Fibroblast of lung (primary cell): ENCODE measurements around the gene ZBTB16. TPM values are rescaled to one million over a fixed set of nuclear protein-coding genes. Genes with fewer than 3 reads are reported as not detected.
A peak's percentile ranks its signal among the peaks of the same experiment; 100 is the strongest.

ENCODE experiments used
- DNase-seq, 2 donors: peaks; one replicate each; pipeline versions ENCODE4 v3.0.0 to v3.0.0-alpha.2; 2010; ENCODE audit warnings: low read depth in 2 of 2
- H2AFZ ChIP-seq: 2 replicates; pipeline ENCODE4 v1.5.1; 2012; ENCODE audit warnings: low read length, control low read depth, inconsistent platforms
- H3K27ac ChIP-seq: 2 replicates; pipeline ENCODE4 v1.5.1; 2011; ENCODE audit warnings: low read length, control low read depth; ENCODE audit not compliant: insufficient read depth
- H3K27me3 ChIP-seq: 2 replicates; pipeline ENCODE4 v1.5.1; 2011; ENCODE audit warnings: mild to moderate bottlenecking, low read length; ENCODE audit not compliant: control insufficient read depth, insufficient read depth
- H3K36me3 ChIP-seq: 2 replicates; pipeline ENCODE4 v1.5.1; 2011; ENCODE audit warnings: low read length; ENCODE audit not compliant: control insufficient read depth, insufficient read depth
- H3K4me1 ChIP-seq: 2 replicates; pipeline ENCODE4 v1.5.1; 2011; ENCODE audit warnings: low read length; ENCODE audit not compliant: control insufficient read depth, insufficient read depth; ENCODE audit errors: extremely low read depth
- H3K4me2 ChIP-seq: 2 replicates; pipeline ENCODE4 v1.5.1; 2011; ENCODE audit warnings: low read length, control low read depth; ENCODE audit not compliant: insufficient read depth; ENCODE audit errors: extremely low read depth
- H3K4me3 ChIP-seq, 4 experiments: fragments of 200-600 bp in 1 of 4; sonication (generic) in 1 of 4; replicated peaks in 1 of 4; 2 replicates each; pipeline ENCODE4 v1.5.1; 2011 to 2016; ENCODE audit warnings: low read length in 4 of 4, low read depth in 3 of 4, mild to moderate bottlenecking in 3 of 4, control low read depth in 2 of 4, inconsistent platforms in 1 of 4, mixed read lengths in 1 of 4; ENCODE audit not compliant: insufficient read depth in 1 of 4; ENCODE audit errors: control extremely low read depth in 1 of 4
- H3K79me2 ChIP-seq: 2 replicates; pipeline ENCODE4 v1.5.1; 2012; ENCODE audit warnings: mild to moderate bottlenecking, low read length, inconsistent platforms; ENCODE audit not compliant: control insufficient read depth, insufficient read depth
- H3K9ac ChIP-seq: 2 replicates; pipeline ENCODE4 v1.5.1; 2011; ENCODE audit warnings: mild to moderate bottlenecking, low read length, control low read depth; ENCODE audit not compliant: insufficient read depth
- H3K9me3 ChIP-seq: 2 replicates; pipeline ENCODE4 v1.5.1; 2012; ENCODE audit warnings: low read depth, low read length; ENCODE audit not compliant: control insufficient read depth, insufficient read depth
- H4K20me1 ChIP-seq: 2 replicates; pipeline ENCODE4 v1.5.1; 2011; ENCODE audit warnings: low read length; ENCODE audit not compliant: control insufficient read depth, insufficient read depth; ENCODE audit errors: extremely low read depth
- EZH2 ChIP-seq: IDR thresholded peaks from 2 replicates; pipeline ENCODE4 v1.5.1; 2012; ENCODE audit warnings: low read length, control low read depth, mild to moderate bottlenecking; ENCODE audit errors: missing control alignments
- polyA plus RNA-seq, 2 donors: library from polyadenylated mRNA; depleted of rRNA in 1 of 2; stranded (reverse) in 1 of 2; unstranded in 1 of 2; fragments of >200 nt; gene quantifications; 2 replicates each; pipeline ENCODE4 v1.2.1, GENCODE V29; 2011 to 2012; ENCODE audit warnings: missing spikeins in 1 of 2
- total RNA-seq: library from RNA; depleted of rRNA; stranded (reverse); fragments of >200 nt; gene quantifications from 2 replicates; pipeline ENCODE4 v1.2.1, GENCODE V29; 2014
- TF ChIP-seq, protein P1 (sequence below), 2 donors: IDR thresholded peaks in 1 of 2; conservative IDR thresholded peaks in 1 of 2; 1 replicate in 1 of 2; 2 replicates in 1 of 2; pipeline ENCODE4 v1.5.1; 2011 to 2012; ENCODE audit warnings: low read length in 2 of 2, control low read depth in 1 of 2, inconsistent platforms in 1 of 2, low read depth in 1 of 2, mild to moderate bottlenecking in 1 of 2

The ZBTB16 gene
- total and polyA plus RNA-seq, 2 donors (not counting 1 experiment from before 2014, with no cell fraction given) = not detected

DNA sequence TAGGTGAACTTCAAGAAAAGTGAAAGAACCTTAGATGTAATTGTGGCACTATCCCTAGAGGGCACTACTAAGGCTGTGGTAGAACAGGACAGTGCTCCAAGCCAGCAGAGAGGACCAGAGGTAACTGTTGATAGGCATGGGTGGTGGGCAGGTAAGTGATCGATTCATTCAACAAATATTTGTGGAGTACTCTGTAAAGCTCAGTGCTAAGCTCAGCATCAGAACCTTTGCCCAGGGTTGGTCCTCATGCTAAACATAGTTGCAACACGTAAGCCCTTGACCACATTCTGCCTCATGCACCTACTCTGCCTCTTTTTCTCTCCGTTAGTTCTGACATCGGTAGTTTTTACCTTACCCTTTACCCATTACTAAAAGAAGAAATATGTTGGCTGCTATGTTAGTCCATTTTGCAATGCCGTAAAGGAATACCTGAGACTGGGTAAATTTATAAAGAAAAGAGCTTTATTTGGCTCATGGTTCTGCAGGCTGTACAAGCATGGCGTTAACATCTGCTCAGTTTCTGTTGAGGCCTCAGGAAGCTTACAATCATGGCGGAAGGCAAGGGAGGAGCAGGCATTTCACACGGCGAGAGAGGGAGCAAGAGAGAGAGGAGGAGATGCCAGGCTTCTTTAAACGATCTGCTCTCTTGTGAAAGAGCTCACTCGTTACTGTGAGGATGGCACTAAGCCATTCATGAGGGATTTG is 218.3 kb downstream of the ZBTB16 start:
- no peaks in the 10 kb centered on the region for H4K20me1 ChIP-seq
- no peaks in the 10 kb centered on the region for H3K36me3 ChIP-seq
- H3K9ac ChIP-seq = no peak overlapping the region
- no peaks in the 10 kb centered on the region for H3K79me2 ChIP-seq
- H3K4me2 ChIP-seq = no peak overlapping the region
- no peak for DNase-seq
- TF ChIP-seq EZH2 = no peak
- TF ChIP-seq, protein P1, sequence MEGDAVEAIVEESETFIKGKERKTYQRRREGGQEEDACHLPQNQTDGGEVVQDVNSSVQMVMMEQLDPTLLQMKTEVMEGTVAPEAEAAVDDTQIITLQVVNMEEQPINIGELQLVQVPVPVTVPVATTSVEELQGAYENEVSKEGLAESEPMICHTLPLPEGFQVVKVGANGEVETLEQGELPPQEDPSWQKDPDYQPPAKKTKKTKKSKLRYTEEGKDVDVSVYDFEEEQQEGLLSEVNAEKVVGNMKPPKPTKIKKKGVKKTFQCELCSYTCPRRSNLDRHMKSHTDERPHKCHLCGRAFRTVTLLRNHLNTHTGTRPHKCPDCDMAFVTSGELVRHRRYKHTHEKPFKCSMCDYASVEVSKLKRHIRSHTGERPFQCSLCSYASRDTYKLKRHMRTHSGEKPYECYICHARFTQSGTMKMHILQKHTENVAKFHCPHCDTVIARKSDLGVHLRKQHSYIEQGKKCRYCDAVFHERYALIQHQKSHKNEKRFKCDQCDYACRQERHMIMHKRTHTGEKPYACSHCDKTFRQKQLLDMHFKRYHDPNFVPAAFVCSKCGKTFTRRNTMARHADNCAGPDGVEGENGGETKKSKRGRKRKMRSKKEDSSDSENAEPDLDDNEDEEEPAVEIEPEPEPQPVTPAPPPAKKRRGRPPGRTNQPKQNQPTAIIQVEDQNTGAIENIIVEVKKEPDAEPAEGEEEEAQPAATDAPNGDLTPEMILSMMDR (conservative IDR thresholded peaks at IDR 0.05 in 1 of 2, IDR thresholded peaks at IDR 0.05 in 1 of 2; ENCODE audit: low read depth in 1 of 2, low read length in 2 of 2) = no peak
- H3K4me1 ChIP-seq = peaks cover 5% of the 10 kb centered on the region
- peaks cover 15% of the 10 kb centered on the region for H3K27me3 ChIP-seq
- no peak overlapping the region for H3K27ac ChIP-seq
- H3K4me3 ChIP-seq = no peak overlapping the region
- no peaks in the 10 kb centered on the region for H3K9me3 ChIP-seq
- H2AFZ ChIP-seq = no peak overlapping the region

DNA sequence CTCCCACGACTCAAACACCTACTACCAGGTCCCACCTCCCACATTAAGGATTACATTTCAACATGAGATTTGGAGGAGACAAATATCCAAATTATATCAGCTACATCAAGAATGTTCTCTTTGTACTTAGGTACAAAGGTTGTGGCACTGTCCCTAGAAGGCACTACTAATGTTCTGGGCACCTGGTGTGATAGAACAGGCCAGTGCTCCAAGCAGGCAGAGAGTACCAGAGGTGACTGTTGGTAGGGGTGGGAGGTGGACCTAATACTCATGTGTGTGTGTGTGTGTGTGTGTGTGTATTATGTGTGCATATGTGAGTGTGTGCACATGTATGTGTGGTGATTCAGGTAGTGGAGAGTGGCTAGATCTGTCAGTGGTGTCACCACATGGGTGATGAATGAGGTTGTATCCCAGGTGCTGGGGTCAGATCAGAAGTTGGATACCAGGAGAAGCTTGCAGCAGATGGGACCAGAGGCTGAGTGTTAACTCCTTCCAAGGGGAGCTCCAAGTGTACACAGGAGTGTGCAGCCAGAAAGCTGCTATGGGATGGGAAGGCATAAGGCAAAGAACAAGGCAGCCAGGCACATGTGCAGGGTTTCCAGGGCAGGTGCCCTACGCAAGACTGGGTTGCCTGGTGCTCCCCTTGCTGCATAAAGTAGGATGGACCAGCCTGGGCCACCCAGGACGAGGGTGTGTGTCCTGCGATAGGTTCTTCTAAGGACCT is 219.0 kb downstream of the ZBTB16 start:
- Histone ChIP-seq H3K4me3 (no peak overlapping the region), H2AFZ (no peak overlapping the region), H3K27ac (no peak overlapping the region), H3K9ac (no peak overlapping the region), H3K4me2 (no peak overlapping the region), H4K20me1 (no peaks in the 10 kb centered on the region), H3K36me3 (no peaks in the 10 kb centered on the region), H3K4me1 (peaks cover 5% of the 10 kb centered on the region), H3K27me3 (peaks cover 15% of the 10 kb centered on the region), H3K79me2 (no peaks in the 10 kb centered on the region), H3K9me3 (no peaks in the 10 kb centered on the region)
- TF ChIP-seq, protein P1 (conservative IDR thresholded peaks at IDR 0.05 in 1 of 2, IDR thresholded peaks at IDR 0.05 in 1 of 2; ENCODE audit: low read depth in 1 of 2, low read length in 2 of 2) = no peak
- no peak for TF ChIP-seq EZH2
- DNase-seq = no peak

DNA sequence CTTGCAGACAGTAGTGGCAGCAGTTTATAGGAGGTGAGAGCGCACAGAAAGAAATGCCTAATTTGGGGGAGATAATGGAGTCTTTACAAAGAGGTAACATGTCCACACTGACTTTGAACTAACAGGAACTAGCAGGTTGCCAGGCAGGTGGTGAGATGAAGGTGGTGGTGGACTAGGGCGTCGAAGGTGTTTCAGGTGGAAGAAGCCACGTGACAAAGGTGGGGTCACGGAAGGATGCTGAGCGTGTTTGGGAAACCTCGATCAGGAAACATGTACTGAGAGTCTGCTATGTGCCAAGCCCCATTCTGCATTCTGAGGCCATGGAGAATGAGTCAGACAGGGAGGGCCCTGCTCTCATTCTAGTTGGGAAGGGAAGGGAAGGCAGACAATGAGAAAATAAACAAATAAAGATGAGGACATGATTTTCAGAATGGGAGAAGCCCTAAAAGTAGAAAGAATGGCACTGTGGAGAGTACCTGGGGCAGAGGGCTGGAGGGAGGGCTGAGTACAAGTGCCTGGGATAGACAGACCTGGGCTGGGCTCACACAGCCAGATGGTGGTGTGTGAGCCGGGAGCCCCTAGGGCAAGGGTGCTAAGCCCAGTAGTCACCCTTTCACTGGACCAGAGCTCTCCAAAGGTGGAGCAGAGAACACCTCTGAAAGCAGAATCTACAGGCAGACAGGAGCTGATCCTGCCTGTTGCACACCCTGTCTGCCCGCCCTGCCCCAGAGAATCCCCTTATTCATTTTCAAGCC is 220.5 kb downstream of the ZBTB16 start:
- Histone ChIP-seq H3K4me1 (peaks cover 5% of the 10 kb centered on the region), H3K27ac (no peak overlapping the region), H3K9ac (no peak overlapping the region), H3K36me3 (no peaks in the 10 kb centered on the region), H3K4me3 (no peak overlapping the region), H3K79me2 (no peaks in the 10 kb centered on the region), H4K20me1 (no peaks in the 10 kb centered on the region), H2AFZ (no peak overlapping the region), H3K4me2 (no peak overlapping the region), H3K27me3 (peaks cover 7% of the 10 kb centered on the region), H3K9me3 (no peaks in the 10 kb centered on the region)
- no peak for TF ChIP-seq EZH2
- TF ChIP-seq, protein P1 (conservative IDR thresholded peaks at IDR 0.05 in 1 of 2, IDR thresholded peaks at IDR 0.05 in 1 of 2; ENCODE audit: low read depth in 1 of 2, low read length in 2 of 2) = no peak
- DNase-seq = peak; percentile 64 to 78
